ENCODE data around the gene ZBP1. TPM values are rescaled to one million over a fixed set of nuclear protein-coding genes. Genes with fewer than 3 reads are reported as not detected.

ZBP1 gene
- total RNA-seq, 1 donor from 2014 or later = 0.32 TPM

DNA sequence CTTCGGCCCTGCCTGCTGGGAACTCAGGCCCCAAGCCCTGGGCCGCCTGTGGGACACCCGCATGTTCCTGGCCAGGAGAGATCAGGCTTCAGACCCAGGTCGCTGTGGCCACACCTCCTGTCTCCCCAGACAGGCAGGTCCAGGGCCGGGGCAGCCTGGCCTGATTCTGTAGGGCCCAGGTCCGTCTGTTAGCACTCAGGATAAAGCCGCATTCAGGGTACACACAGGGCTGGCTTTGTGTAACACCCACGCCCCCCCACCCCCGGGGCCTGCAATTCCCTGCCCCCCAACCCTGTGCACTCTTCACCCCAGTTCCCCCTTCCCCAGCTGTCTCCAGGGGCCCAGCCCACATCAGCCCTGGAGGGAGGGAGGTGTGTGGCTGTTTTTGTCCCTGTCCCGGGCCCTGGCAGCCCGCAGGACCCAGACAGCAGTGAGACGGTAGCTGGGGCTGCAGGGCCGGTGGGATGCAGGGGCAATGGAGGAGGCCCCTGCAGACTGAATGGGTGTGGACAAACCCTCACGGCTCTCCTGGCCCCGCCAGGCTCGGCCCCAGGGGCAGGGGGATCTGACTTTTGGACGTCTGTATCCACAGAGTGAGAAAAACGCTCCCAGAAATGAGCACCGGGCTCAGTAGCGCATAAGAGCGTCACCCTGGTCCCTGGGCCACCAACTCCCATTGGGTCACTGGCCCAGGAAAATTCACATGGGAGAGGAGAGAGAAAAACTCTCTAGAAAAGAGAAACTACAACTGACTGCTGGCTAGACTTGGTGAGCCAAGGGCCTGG, 42.4 kb upstream of the ZBP1 start:
- no peaks in the 10 kb centered on the region for H3K9me3 Mint-ChIP-seq
- no peaks in the 10 kb centered on the region for H3K36me3 Mint-ChIP-seq (ENCODE audit: low read depth)
- H3K4me1 Mint-ChIP-seq (ENCODE audit: low read depth) = peaks cover 5% of the 10 kb centered on the region
- intact Hi-C loops (cut with micrococcal nuclease) = no loop called here
- H3K27me3 Mint-ChIP-seq (ENCODE audit: low read depth) = no peaks in the 10 kb centered on the region
- no peak for DNase-seq (ENCODE audit: low spot score)
- no peak overlapping the region for H3K27ac Mint-ChIP-seq
- H3K4me3 Mint-ChIP-seq (ENCODE audit: low read depth) = no peak overlapping the region

DNA sequence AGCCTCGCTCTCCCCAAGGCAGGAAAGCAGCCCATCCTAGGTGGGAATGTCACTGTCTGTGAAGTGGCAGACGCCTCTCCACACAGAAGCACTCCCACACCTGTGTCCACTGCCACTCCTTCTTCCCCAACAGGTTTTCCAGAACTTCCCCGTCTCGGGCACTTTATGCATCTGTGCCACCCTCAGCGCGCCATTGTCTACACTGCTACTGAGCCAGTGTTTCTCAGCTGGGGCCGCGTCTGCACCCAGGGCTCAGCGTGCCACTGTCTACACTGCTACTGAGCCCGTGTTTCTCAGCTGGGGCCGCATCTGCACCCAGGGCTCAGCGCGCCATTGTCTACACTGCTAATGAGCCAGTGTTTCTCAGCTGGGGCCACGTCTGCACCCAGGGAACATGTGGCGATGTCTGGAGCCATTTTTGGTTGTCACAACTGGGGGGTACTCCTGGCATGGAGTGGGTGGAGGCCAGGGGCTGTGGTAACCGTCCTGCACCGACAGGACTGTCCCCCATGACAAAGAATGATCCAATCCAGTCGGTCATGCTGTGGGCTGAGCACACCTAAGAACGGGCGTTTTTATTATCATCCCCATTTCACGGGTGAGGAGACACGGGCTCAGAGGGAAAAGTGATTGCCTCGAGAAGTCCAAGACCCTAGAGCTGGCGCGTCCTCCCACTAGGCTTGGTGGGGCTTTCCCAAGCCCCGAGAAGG, 41.7 kb upstream of the ZBP1 start:
- no peak for DNase-seq (ENCODE audit: low spot score)
- intact Hi-C loops (cut with micrococcal nuclease) = no loop called here
- no peak overlapping the region for H3K27ac Mint-ChIP-seq
- no peaks in the 10 kb centered on the region for H3K27me3 Mint-ChIP-seq (ENCODE audit: low read depth)
- H3K4me1 Mint-ChIP-seq (ENCODE audit: low read depth) = peaks cover 5% of the 10 kb centered on the region
- no peak overlapping the region for H3K4me3 Mint-ChIP-seq (ENCODE audit: low read depth)
- H3K36me3 Mint-ChIP-seq (ENCODE audit: low read depth) = no peaks in the 10 kb centered on the region
- no peaks in the 10 kb centered on the region for H3K9me3 Mint-ChIP-seq

DNA sequence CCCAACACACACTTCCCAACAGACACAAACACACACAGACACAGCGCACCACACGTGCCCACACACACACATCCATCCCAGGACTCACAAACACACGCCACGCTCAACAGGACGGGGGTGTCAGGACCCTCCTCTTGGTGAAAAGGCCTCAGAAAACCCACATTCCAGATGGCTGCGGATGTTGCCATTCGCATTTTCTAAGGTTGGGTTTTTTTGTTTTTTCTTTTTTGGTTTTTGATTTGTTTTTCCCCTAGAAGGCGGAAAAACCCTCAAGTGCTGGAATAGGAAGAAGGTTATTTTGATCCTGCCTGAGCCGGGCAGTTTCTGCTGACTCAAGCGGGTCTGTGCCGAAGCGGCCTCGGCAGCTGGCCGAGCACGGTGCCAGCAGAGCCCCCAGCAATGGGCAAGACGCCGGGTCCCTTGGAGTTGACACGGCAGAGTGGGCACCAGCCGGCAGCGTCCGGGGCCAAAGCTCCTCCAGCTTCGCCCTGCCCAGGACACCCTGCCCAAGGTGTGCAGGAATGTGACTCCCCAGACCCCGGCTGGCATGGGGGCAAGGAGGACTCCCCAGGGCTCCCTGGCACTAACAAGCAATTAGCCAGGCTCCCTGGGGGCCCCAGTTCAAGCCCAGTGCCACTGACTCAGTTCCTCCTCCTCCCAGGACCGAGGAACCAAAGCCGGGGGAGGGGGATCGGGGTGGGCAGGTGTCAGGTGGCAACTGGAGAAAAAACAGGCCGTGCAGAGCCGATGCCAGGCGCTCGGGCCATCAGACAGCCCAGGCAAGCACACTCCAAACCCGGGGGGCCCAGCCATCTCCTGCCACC, 40.9 kb upstream of the ZBP1 start:
- Mint-ChIP-seq H3K9me3 (no peaks in the 10 kb centered on the region), H3K27ac (no peak overlapping the region), H3K4me1 (ENCODE audit: low read depth) (peaks cover 5% of the 10 kb centered on the region), H3K27me3 (ENCODE audit: low read depth) (no peaks in the 10 kb centered on the region), H3K4me3 (ENCODE audit: low read depth) (no peak overlapping the region), H3K36me3 (ENCODE audit: low read depth) (no peaks in the 10 kb centered on the region)
- intact Hi-C loops (cut with micrococcal nuclease) = no loop called here
- no peak for DNase-seq (ENCODE audit: low spot score)

DNA sequence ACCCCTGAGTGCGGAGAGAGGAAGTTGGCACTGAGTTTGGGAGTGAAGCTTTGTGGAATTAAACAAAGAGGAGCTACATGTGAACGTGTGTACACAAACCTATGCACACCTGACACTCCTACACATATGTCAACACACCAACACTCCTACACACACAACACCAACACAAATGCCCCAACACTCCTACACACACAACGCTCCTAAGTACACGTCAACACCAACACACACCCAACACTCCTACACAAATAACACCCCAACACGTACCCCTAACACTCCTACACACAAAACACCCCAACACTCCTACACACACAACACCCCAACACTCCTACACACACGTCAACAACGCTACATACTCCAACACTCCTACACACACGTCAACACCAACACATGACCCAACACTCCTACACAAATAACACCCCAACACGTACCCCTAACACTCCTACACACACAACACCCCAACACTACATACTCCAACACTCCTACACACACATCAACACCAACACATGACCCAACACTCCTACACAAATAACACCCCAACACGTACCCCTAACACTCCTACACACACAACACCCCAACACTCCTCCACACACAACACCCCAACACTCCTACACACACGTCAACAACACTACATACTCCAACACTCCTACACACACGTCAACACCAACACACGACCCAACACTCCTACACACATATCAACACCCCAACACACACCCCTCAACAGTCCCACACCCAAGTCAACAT, 40.1 kb upstream of the ZBP1 start:
- no peak overlapping the region for H3K27ac Mint-ChIP-seq
- no peak overlapping the region for H3K4me3 Mint-ChIP-seq (ENCODE audit: low read depth)
- intact Hi-C loops (cut with micrococcal nuclease) = no loop called here
- no peaks in the 10 kb centered on the region for H3K27me3 Mint-ChIP-seq (ENCODE audit: low read depth)
- H3K4me1 Mint-ChIP-seq (ENCODE audit: low read depth) = peaks cover 5% of the 10 kb centered on the region
- no peaks in the 10 kb centered on the region for H3K36me3 Mint-ChIP-seq (ENCODE audit: low read depth)
- no peak for DNase-seq (ENCODE audit: low spot score)
- no peaks in the 10 kb centered on the region for H3K9me3 Mint-ChIP-seq

DNA sequence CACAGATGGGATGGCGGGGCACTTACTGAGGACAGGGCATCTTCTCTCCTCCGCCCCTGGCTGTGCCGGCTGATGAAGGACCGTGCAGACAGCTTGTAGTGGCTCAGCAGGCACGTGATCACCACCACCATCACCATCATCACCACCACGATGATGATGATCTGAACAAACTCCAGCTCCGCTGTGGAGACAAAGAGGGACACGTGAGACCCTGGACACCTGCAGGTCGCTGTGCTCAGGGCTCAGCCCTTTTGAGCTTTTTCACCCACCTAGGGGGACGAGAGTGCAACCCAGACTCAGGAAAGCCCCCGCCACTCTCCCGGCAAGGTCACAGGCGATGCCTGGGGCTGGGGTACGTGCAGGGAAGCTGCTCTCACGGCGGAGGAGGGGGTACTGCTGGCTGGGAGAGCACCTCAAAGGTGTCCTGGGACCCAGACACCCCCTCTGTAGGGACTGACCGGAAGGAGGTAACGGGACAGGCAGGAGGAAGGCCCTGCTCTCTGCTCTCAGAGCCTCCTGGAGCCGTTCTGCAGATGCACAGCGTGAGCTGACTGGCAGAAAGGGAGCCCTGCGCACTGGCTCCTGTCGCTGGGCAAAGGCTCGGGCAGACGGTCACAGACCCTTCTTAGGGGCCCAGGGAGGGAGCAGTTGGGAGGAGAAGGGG, 39.4 kb upstream of the ZBP1 start:
- intact Hi-C loops (cut with micrococcal nuclease) = no loop called here
- DNase-seq (ENCODE audit: low spot score) = no peak
- H3K4me1 Mint-ChIP-seq (ENCODE audit: low read depth) = peaks cover 5% of the 10 kb centered on the region

DNA sequence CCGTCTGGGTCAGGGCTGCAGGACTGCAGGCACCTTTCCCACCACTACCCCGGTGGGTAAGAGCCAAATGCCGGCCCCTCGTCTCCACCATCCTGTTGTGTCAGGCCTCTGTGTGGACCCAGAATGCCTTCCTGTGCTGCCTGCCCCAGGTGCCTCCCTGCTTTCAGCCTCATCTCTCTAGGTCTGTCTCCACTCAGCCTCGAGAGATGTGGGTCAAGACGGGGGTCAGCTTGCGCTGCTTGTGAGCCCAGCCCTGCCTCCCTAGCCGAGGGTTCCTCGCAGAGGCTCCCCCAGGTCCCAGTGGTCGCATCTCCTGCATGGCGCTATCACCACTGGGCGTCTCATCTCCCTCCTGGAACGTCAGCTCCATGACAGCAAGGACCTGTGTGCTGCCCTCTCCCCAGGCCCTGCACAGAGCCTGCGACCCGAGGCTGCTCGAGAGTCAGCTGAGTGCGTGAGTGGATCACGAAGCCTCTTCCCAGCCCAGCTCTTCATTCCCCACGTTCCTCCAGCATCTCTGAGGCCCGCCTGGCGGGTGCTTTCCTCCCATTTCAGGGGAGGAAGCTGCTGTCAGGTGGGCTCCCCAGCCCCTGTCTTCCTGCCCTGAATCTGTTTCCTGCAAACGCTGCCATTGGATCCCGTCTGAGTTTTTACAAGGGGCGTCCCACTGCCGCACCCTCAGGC, 38.7 kb upstream of the ZBP1 start:
- H3K36me3 Mint-ChIP-seq (ENCODE audit: low read depth) = no peaks in the 10 kb centered on the region
- H3K4me3 Mint-ChIP-seq (ENCODE audit: low read depth) = no peak overlapping the region
- no peaks in the 10 kb centered on the region for H3K27me3 Mint-ChIP-seq (ENCODE audit: low read depth)
- H3K9me3 Mint-ChIP-seq = no peaks in the 10 kb centered on the region
- no peak for DNase-seq (ENCODE audit: low spot score)
- H3K4me1 Mint-ChIP-seq (ENCODE audit: low read depth) = peaks cover 5% of the 10 kb centered on the region
- no peak overlapping the region for H3K27ac Mint-ChIP-seq
- intact Hi-C loops (cut with micrococcal nuclease) = no loop called here

More for the DNA sequence above, 39.4 kb upstream of the ZBP1 start:
- Mint-ChIP-seq H3K27me3 (ENCODE audit: low read depth) (no peaks in the 10 kb centered on the region), H3K9me3 (no peaks in the 10 kb centered on the region), H3K27ac (no peak overlapping the region), H3K4me3 (ENCODE audit: low read depth) (no peak overlapping the region), H3K36me3 (ENCODE audit: low read depth) (no peaks in the 10 kb centered on the region)

DNA sequence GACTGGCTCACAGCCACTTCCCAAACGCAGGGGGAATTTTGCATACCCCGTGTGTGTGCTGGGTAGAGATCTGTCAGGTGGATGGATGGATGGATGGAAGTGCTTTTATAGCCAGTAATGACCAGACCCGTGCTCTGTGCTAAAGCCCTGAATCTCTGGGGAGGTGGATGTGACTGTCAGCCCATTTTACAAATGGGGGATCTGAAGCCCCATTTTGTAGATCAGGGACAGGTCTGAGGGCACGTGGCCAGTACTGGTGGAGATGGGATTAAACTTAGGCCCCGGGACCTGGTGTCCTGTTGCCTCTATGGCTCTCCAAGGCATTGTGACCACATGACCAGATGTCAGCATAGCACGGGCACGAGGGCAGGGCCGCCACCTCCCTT, 38.2 kb upstream of the ZBP1 start:
- Mint-ChIP-seq H3K4me3 (ENCODE audit: low read depth) (no peak overlapping the region), H3K36me3 (ENCODE audit: low read depth) (no peaks in the 10 kb centered on the region), H3K27ac (no peak overlapping the region), H3K4me1 (ENCODE audit: low read depth) (peaks cover 5% of the 10 kb centered on the region), H3K9me3 (no peaks in the 10 kb centered on the region), H3K27me3 (ENCODE audit: low read depth) (no peaks in the 10 kb centered on the region)
- intact Hi-C loops (cut with micrococcal nuclease) = no loop called here
- DNase-seq (ENCODE audit: low spot score) = no peak

DNA sequence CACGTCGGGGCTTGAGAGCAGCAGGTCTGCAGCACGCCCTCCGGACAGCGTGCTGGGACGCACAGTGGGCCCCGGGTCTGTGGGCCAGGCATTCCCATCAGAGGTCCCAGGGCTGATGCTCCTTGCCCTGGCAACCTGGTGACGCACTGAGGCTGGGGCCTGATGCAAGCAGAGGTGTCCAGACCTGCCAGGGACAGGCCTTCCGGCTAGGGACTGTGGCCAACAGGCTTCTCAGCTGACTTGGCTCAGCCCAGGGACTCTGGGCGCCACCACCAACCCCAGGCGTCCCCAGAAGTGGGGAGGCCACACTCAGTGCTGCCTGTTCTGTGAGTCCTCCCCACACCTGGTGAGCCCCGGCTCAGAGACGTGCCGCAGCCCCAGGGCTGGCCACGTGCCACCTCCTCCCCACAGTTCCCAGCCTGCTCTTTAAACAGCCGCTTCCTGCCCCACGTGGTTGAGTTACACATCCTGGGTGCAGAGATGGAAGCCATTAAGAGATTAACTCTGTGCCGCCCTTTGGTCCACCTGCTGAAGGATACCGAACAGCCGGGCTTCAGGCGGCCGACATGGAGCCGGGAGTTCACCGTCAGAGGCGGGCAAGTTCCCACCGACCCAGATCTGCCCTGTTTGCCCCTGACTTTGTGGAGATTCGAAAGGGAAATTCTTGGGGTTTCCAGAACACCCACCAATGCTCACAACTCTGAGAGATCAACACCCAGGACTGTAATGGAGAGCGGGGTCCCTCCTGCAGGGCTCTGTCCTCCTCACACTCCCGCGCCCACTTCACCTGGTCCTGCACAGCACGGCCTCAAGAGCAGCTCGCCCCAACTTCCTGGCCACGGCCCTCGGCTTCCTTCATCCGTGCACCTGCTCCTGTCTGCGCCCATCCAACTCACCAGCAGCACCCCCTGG, 37.6 kb upstream of the ZBP1 start:
- H3K4me3 Mint-ChIP-seq (ENCODE audit: low read depth) = no peak overlapping the region
- no peaks in the 10 kb centered on the region for H3K9me3 Mint-ChIP-seq
- H3K27ac Mint-ChIP-seq = no peak overlapping the region
- DNase-seq (ENCODE audit: low spot score) = no peak
- H3K27me3 Mint-ChIP-seq (ENCODE audit: low read depth) = no peaks in the 10 kb centered on the region
- no peaks in the 10 kb centered on the region for H3K36me3 Mint-ChIP-seq (ENCODE audit: low read depth)
- intact Hi-C loops (cut with micrococcal nuclease) = no loop called here
- peaks cover 5% of the 10 kb centered on the region for H3K4me1 Mint-ChIP-seq (ENCODE audit: low read depth)

DNA sequence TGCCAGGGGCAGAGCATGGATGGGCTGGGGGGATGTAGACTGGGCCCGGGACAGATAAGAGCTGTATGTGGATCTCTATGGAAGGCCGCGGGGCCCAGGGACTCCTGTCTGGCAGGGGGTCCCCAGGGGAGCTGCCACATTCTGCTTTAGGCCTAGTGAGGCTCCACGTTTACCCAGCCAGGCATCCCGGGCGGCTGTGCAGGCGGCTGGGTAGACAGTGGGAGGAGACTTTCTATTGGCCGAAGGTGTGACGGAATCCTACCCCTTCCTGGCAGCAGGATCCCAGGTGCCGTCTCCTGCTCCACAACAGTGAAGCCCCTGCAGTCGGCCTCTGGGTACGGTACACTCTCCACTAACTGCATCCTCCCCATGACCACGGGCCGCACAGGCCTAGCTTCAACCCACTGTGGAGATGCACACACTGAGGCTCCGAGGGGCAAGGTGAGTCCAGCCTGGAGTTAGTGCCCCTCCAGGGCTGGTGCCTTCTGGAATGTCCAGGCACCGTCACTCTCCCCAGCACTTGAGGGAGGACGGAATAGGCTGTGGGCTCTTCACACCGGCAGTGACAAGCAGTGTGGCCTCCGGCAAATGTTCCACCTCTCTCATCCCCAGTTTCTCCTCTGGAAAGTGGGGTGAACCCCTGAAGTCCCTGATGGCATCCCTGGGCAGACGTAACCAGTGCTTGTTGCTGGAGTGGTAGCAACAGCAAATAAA, 36.8 kb upstream of the ZBP1 start:
- no peaks in the 10 kb centered on the region for H3K27me3 Mint-ChIP-seq (ENCODE audit: low read depth)
- H3K4me1 Mint-ChIP-seq (ENCODE audit: low read depth) = peaks cover 5% of the 10 kb centered on the region
- no peak for DNase-seq (ENCODE audit: low spot score)
- H3K4me3 Mint-ChIP-seq (ENCODE audit: low read depth) = no peak overlapping the region
- no peaks in the 10 kb centered on the region for H3K36me3 Mint-ChIP-seq (ENCODE audit: low read depth)
- intact Hi-C loops (cut with micrococcal nuclease) = no loop called here
- no peaks in the 10 kb centered on the region for H3K9me3 Mint-ChIP-seq
- no peak overlapping the region for H3K27ac Mint-ChIP-seq

DNA sequence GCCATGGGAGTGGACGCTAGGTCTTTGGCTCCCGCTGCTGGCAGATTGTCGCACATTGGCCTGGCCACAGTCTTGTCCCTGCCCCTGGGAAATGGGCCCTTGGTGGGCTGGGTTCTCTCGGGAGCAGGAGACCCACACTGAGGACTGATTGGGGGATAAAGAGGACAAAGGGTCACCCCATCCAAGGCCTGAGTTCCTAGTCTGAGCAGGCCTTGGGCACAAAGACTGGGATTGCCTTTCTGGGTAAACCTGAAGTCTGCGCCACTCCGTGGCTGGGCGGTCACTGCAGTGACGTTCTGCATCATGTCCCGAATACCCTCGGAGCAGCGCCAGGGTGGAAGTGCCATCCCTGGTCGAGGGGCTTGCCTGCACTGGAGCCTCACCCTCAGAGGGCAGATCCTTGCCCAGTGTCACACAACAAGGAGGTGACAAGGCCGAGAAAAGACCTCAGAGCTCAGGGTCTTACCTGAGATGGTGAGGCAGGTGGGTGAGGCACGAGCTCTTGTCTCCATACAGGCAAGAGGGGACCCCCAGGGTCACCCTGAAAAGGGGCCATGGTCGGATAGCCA, 36.1 kb upstream of the ZBP1 start:
- no peak overlapping the region for H3K4me3 Mint-ChIP-seq (ENCODE audit: low read depth)
- DNase-seq (ENCODE audit: low spot score) = no peak
- intact Hi-C loops (cut with micrococcal nuclease) = no loop called here
- H3K27me3 Mint-ChIP-seq (ENCODE audit: low read depth) = no peaks in the 10 kb centered on the region
- no peaks in the 10 kb centered on the region for H3K36me3 Mint-ChIP-seq (ENCODE audit: low read depth)
- no peaks in the 10 kb centered on the region for H3K9me3 Mint-ChIP-seq
- H3K4me1 Mint-ChIP-seq (ENCODE audit: low read depth) = peaks cover 5% of the 10 kb centered on the region
- H3K27ac Mint-ChIP-seq = no peak overlapping the region
